GM10248 (cell line): ENCODE results near the gene ZFP42.
"Not testable (repeated sequence)": the region's sequence is repeated elsewhere in the genome, so short reads cannot be mapped to it uniquely, and the experiment has no call there.

Experiments
- CTCF ChIA-PET: fragments of 300-600 bp; sonication (Branson Sonifier 250); formaldehyde crosslinking; extraction: SDS; loops from one replicate; lab custom pipeline; 2021; ENCODE audit warnings: antibody characterized with exemption; lab: Yijun Ruan, JAX
- POLR2A ChIA-PET: fragments of 350-650 bp; sonication (Branson Sonifier 250); formaldehyde crosslinking; extraction: SDS; loops from one replicate; lab custom pipeline; 2020; ENCODE audit warnings: antibody characterized with exemption; lab: Yijun Ruan, JAX
- DNase-seq: peaks from one replicate; pipeline ENCODE4 v3.0.0; 2012; ENCODE audit errors: extremely low spot score
- TF ChIP-seq, protein P1 (sequence below): IDR thresholded peaks from 2 replicates; pipeline ENCODE4 v1.5.1; 2012; ENCODE audit warnings: mild to moderate bottlenecking, low read depth; ENCODE audit errors: extremely low read depth, missing control alignments, control extremely low read depth

ZFP42 gene

DNA sequence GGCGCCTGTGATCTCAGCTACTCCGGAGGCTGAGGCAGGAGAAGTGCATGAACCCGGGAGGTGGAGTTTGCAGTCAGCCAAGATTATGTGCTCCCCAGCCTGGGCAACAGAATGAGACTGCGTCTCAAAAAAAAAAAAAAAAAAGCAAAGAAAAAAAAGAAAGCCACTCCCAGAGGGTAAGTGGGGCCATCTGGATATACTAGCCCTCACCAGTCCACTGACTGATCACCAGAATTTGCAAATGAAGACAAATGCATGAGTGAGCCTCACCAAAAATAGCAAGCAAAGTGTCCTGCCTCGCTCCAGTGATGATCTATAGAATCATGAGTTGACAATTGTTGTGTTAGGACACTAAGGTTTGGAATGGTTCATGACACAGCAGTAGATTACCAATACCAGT lies 47.6 kb downstream of the ZFP42 start:
- TF ChIP-seq, protein P1, sequence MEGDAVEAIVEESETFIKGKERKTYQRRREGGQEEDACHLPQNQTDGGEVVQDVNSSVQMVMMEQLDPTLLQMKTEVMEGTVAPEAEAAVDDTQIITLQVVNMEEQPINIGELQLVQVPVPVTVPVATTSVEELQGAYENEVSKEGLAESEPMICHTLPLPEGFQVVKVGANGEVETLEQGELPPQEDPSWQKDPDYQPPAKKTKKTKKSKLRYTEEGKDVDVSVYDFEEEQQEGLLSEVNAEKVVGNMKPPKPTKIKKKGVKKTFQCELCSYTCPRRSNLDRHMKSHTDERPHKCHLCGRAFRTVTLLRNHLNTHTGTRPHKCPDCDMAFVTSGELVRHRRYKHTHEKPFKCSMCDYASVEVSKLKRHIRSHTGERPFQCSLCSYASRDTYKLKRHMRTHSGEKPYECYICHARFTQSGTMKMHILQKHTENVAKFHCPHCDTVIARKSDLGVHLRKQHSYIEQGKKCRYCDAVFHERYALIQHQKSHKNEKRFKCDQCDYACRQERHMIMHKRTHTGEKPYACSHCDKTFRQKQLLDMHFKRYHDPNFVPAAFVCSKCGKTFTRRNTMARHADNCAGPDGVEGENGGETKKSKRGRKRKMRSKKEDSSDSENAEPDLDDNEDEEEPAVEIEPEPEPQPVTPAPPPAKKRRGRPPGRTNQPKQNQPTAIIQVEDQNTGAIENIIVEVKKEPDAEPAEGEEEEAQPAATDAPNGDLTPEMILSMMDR = no peak
- no peak for DNase-seq
- ChIA-PET CTCF (no interaction called here), POLR2A (no interaction called here)

DNA sequence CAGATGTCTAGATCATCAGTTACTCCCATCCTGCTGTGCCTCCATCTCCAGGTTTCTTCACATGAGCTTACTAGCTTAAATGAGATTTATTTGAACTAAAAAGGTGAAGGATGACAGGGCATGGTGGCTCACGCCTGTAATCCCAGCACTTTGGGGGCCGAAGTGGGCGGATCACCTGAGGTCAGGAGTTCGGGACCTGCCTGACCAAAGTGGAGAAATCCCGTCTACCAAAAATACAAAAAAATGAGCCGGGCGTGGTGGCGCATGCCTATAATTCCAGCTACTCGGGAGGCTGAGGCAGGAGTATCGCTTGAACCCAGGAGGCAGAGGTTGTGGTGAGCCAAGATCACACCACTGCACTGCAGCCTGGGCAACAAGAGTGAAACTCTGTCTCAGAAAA lies 49.9 kb downstream of the ZFP42 start:
- CTCF ChIA-PET = interaction anchor here (1.0 kb wide), 1 partner anchor 85 kb away, joined by 3 read pairs; no protein-coding TSS in a partner anchor
- POLR2A ChIA-PET, DNase-seq: not testable (repeated sequence)

DNA sequence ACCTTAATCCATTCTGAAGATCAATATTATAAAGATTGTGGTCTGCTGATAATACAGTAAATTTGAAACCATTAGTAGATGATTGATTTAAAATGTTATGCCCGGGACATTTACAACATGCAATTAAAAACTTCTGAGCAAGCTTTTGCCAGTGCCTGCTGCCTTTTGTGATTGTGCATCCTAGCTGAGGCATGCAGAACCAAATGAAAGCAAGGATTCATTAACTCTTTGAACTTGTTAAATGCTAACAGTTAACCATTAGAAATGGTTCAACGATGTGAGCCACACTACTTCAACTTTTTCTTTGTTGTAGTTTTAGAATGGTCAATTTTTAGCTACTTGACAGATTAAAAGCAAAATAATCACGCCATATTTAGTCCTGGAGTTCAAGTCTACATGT lies 51.1 kb downstream of the ZFP42 start:
- CTCF ChIA-PET = no interaction called here

DNA sequence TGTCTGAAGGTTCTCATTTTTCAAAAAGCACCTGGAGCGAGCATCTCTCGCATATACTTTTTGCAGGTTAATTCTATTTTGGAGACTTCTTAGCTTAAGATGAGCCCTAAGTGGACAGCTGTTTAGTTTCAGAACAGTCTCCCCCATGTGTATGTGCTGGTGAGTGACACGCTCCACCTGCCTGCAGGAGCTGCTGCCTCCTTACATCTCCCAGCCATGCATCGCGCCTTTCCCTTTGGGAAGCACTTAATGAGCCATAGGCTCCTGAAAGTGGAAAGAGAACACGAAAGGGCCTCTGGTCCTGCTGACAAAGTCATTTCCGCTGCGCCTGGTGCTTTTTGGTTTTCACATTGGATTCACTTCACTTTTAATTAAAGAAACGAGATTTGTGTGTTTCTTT lies 57.7 kb downstream of the ZFP42 start:
- ChIA-PET POLR2A (no interaction called here), CTCF (no interaction called here)
- DNase-seq = no peak
- TF ChIP-seq, protein P1 = no peak

More for the DNA sequence above, 51.1 kb downstream of the ZFP42 start:
- TF ChIP-seq, protein P1 = no peak
- POLR2A ChIA-PET = no interaction called here
- DNase-seq = no peak
